LNCaP clone FGC (cell line): ENCODE measurements around the gene TEX48.

Experiments used
- DNase-seq: peaks from one replicate; pipeline ENCODE4 v3.0.0-alpha.2; 2011; ENCODE audit warnings: low read depth
- H3K4me3 ChIP-seq: 2 replicates; pipeline ENCODE4 v1.5.1; 2011; ENCODE audit warnings: mild to moderate bottlenecking, low read depth, low read length, control low read depth
- TF ChIP-seq, protein P1 (sequence below): IDR thresholded peaks from 2 replicates; pipeline ENCODE4 v1.5.1; 2012; ENCODE audit warnings: mild to moderate bottlenecking; ENCODE audit not compliant: control insufficient read depth, insufficient read depth; ENCODE audit errors: extremely low read depth

The TEX48 gene

DNA sequence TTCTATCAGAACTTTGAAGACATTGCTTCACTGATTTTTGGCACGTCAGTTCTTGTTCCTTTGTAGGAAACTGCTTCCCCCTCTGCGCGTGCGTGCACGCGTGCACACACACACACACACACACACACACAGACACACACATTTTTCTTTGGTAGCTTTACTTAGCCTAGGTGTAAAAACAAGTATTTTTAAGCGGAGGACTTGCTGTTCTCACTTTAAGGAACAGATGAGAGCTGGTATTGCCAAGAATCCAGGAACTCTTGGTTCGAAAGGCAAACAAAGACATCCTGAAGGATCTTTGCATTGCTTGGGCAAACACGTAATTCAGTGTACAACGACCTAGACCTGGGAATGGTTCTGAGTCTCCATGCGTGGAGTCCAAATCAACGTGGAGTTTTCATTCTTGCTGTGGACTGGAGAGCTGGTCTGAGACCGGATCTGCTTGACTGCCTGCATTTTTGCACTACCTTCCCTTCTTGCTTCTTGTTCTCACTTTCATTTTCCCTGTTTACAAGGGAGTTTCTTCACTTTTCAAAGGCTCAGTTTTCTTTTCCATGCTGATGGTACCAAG, 62.7 kb downstream of the TEX48 start:
- peak; percentile 94 for DNase-seq
- peak overlapping the region; percentile 22 for H3K4me3 ChIP-seq
- TF ChIP-seq, protein P1, sequence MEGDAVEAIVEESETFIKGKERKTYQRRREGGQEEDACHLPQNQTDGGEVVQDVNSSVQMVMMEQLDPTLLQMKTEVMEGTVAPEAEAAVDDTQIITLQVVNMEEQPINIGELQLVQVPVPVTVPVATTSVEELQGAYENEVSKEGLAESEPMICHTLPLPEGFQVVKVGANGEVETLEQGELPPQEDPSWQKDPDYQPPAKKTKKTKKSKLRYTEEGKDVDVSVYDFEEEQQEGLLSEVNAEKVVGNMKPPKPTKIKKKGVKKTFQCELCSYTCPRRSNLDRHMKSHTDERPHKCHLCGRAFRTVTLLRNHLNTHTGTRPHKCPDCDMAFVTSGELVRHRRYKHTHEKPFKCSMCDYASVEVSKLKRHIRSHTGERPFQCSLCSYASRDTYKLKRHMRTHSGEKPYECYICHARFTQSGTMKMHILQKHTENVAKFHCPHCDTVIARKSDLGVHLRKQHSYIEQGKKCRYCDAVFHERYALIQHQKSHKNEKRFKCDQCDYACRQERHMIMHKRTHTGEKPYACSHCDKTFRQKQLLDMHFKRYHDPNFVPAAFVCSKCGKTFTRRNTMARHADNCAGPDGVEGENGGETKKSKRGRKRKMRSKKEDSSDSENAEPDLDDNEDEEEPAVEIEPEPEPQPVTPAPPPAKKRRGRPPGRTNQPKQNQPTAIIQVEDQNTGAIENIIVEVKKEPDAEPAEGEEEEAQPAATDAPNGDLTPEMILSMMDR, result no peak

DNA sequence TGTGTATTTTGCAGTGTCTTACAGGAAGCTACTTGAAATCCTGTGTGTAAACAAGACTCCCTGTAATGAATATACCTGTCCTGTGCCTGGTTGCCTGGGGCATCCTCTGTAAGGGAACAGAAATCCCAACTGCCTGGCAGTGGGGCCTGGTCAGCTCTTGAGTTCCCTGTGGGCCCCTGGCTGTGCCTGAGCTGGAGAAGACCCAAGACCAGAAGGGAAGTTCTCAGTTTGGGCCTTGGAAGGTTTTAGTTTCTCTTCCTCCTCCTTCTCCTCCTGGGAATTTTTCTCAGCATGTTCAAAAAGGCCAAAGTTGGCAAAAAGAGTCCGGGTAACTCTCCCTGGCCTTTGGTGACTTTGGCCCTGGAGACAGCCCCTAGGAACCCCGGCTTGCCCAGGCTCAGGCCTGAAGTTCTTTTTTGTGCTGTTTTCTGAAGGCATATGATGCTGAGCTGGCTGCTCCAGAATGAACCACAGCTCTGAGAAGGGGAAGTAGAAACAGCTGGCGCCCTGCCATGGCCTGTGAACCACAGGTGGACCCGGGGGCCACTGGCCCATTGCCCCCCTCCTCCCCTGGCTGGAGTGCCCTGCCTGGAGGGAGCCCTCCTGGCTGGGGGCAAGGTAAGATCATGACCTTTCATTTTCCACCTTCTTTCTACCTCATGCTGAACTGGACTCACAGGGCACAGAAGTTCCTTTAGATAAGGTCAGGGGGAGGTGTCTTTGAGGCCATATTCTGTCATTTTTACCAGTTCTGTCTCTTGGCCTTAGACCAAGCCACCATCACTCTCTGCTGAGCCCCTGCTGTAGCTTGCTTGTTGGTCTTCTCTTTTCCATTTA, 65.1 kb downstream of the TEX48 start:
- no peak overlapping the region for H3K4me3 ChIP-seq
- TF ChIP-seq, protein P1, result no peak
- DNase-seq, result no peak
